A673 (cell line): ENCODE measurements around the gene ARHGEF7. TPM values are rescaled to one million over a fixed set of nuclear protein-coding genes. Genes with fewer than 3 reads are reported as not detected.

ENCODE experiments used
- BruUV-seq: library from RNA; stranded (reverse); fragments of 400-500 nt; replicated peaks from 2 replicates; lab custom pipeline; 2021; lab: Mats Ljungman, UMichigan
- CTCF ChIA-PET: fragments of 300-600 bp; sonication (Branson Sonifier 250); formaldehyde crosslinking; loops from one replicate; lab custom pipeline; 2022; ENCODE audit warnings: antibody characterized with exemption; lab: Charles Lee
- POLR2A ChIA-PET: fragments of 300-600 bp; sonication (Branson Sonifier 250); formaldehyde crosslinking; loops from one replicate; lab custom pipeline; 2022; ENCODE audit warnings: antibody characterized with exemption; ENCODE audit not compliant: low non-redundant PET; lab: Charles Lee
- DNase-seq: peaks from one replicate; pipeline ENCODE4 v3.0.0-alpha.2; 2015; ENCODE audit warnings: low spot score
- H3K27ac ChIP-seq: fragments of 200-600 bp; sonication (generic); 2 replicates; pipeline ENCODE4 v1.5.1; 2016; ENCODE audit warnings: mixed run types, low read depth, mild to moderate bottlenecking, mixed read lengths, antibody characterized with exemption, low read length; ENCODE audit not compliant: poor library complexity, severe bottlenecking
- H3K27me3 ChIP-seq: fragments of 200-600 bp; sonication (generic); replicated peaks from 2 replicates; pipeline ENCODE4 v1.6.1; 2017; ENCODE audit warnings: mixed run types, low read depth, mild to moderate bottlenecking, mixed read lengths, antibody characterized with exemption, low read length; ENCODE audit not compliant: insufficient read depth, poor library complexity
- H3K36me3 ChIP-seq: fragments of 200-600 bp; sonication (generic); 2 replicates; pipeline ENCODE4 v1.6.1; 2016; ENCODE audit warnings: mixed run types, mild to moderate bottlenecking, mixed read lengths, antibody characterized with exemption, low read length; ENCODE audit not compliant: insufficient read depth, poor library complexity, severe bottlenecking
- H3K4me1 ChIP-seq: fragments of 200-600 bp; sonication (generic); 2 replicates; pipeline ENCODE4 v1.6.1; 2017; ENCODE audit warnings: mixed run types, mild to moderate bottlenecking, mixed read lengths, antibody characterized with exemption, low read length; ENCODE audit not compliant: insufficient read depth, poor library complexity, severe bottlenecking
- H3K4me3 ChIP-seq: fragments of 200-600 bp; sonication (generic); 2 replicates; pipeline ENCODE4 v1.5.1; 2016; ENCODE audit warnings: low read depth, mixed run types, mild to moderate bottlenecking, mixed read lengths, low read length; ENCODE audit not compliant: poor library complexity, severe bottlenecking
- H3K9me3 ChIP-seq: fragments of 200-600 bp; sonication (generic); 2 replicates; pipeline ENCODE4 v1.6.1; 2016; ENCODE audit warnings: mixed run types, low read depth, mild to moderate bottlenecking, mixed read lengths, antibody characterized with exemption, low read length; ENCODE audit not compliant: poor library complexity, severe bottlenecking
- CTCF ChIP-seq: fragments of 300-800, 200-600 bp; sonication (generic); conservative IDR thresholded peaks from 2 replicates; pipeline ENCODE4 v1.5.1; 2017; ENCODE audit warnings: low read depth, mild to moderate bottlenecking, antibody characterized with exemption, low read length, moderate library complexity, mixed read lengths
- EZH2 ChIP-seq: fragments of 200-600 bp; sonication (generic); IDR thresholded peaks from 2 replicates; pipeline ENCODE4 v1.6.1; 2017; ENCODE audit warnings: borderline replicate concordance, low read depth, mild to moderate bottlenecking, mixed read lengths, antibody characterized with exemption, low read length; ENCODE audit not compliant: poor library complexity, severe bottlenecking
- intact Hi-C: fragments of 100-400 bp; cut with micrococcal nuclease; formaldehyde crosslinking; loops from one replicate; pipeline ENCODE4 v1.10.0; 2022; ENCODE audit not compliant: unreplicated experiment
- total RNA-seq: library from RNA; stranded (reverse); gene quantifications from 2 replicates; pipeline ENCODE4 v1.2.3, GENCODE V29; 2021

ARHGEF7 gene
- total RNA-seq, 1 experiment from 2014 or later: 39.9 TPM

- Histone ChIP-seq H3K27me3 (no peaks in the 10 kb centered on the region), H3K9me3 (no peaks in the 10 kb centered on the region), H3K36me3 (peaks cover 22% of the 10 kb centered on the region), H3K4me1 (no peaks in the 10 kb centered on the region), H3K27ac (no peak overlapping the region), H3K4me3 (no peak overlapping the region)
- intact Hi-C loops: no loop called here
- DNase-seq: no peak
- ChIA-PET POLR2A (no interaction called here), CTCF (no interaction called here)
- no peak for TF ChIP-seq EZH2
- no TSS peak for BruUV-seq
Measured at GRCh38 chr13:111275995-111276618, 161.0 kb downstream of the ARHGEF7 start.

- no TSS peak for BruUV-seq
- no peak overlapping the region for H3K4me3 ChIP-seq
- peaks cover 26% of the 10 kb centered on the region for H3K36me3 ChIP-seq
- H3K27ac ChIP-seq: no peak overlapping the region
- no peak for DNase-seq
- ChIA-PET CTCF (no interaction called here), POLR2A (no interaction called here)
- no peaks in the 10 kb centered on the region for H3K27me3 ChIP-seq
- H3K9me3 ChIP-seq: no peaks in the 10 kb centered on the region
- H3K4me1 ChIP-seq: no peaks in the 10 kb centered on the region
- intact Hi-C loops: no loop called here
- no peak for TF ChIP-seq CTCF
- no peak for TF ChIP-seq EZH2
Measured at GRCh38 chr13:111278258-111278657, 163.1 kb downstream of the ARHGEF7 start.

- H3K36me3 ChIP-seq: peaks cover 26% of the 10 kb centered on the region
- TF ChIP-seq CTCF (no peak), EZH2 (no peak)
- intact Hi-C loops: no loop called here
- H3K27ac ChIP-seq: no peak overlapping the region
- no peaks in the 10 kb centered on the region for H3K27me3 ChIP-seq
- no TSS peak for BruUV-seq
- H3K4me1 ChIP-seq: no peaks in the 10 kb centered on the region
- POLR2A ChIA-PET: no interaction called here
- DNase-seq: no peak
- CTCF ChIA-PET: no interaction called here
- H3K9me3 ChIP-seq: no peaks in the 10 kb centered on the region
- H3K4me3 ChIP-seq: no peak overlapping the region
Measured at GRCh38 chr13:111278743-111279652, 163.9 kb downstream of the ARHGEF7 start.
